ENCODE data around the gene IGF1R.

DNA sequence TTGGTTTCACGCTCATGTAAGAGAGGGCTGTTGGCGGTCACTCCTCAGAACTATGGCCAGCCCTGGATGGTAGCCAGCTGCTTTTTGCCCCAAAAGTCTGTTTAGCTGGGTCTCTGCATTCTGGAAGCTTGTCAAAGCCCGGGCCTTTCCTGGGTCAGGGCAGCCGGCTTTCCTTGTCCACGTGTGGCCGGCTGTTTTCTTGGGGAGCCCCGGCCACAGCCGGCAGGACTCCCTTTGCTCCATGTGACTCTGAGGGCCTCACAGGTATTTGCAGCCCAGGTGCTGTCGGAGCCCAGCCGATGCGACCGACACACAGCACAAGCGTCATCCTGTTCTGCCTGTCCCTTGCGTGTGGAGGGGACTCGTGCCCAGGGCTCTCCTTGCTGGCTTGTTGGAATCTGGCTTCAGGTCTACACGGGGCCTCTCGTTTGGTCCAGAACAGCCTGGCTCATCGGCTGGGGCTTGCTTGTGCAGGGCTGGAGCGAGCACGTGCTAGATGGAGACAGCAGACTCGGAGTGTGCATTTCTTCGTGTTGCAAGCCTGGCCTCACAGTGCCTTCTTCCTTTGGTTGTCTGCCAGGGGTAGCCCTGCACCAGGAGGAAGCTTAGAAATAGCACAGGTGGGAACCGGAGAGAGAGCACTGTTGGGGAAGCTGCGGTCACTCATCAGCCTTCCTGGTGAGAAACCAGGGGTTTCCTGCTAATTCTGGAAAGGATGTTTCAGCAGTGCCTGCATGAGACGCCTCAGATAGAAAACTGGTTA lies 307.8 kb downstream of the IGF1R start:
- TF ChIP-seq, protein P1, sequence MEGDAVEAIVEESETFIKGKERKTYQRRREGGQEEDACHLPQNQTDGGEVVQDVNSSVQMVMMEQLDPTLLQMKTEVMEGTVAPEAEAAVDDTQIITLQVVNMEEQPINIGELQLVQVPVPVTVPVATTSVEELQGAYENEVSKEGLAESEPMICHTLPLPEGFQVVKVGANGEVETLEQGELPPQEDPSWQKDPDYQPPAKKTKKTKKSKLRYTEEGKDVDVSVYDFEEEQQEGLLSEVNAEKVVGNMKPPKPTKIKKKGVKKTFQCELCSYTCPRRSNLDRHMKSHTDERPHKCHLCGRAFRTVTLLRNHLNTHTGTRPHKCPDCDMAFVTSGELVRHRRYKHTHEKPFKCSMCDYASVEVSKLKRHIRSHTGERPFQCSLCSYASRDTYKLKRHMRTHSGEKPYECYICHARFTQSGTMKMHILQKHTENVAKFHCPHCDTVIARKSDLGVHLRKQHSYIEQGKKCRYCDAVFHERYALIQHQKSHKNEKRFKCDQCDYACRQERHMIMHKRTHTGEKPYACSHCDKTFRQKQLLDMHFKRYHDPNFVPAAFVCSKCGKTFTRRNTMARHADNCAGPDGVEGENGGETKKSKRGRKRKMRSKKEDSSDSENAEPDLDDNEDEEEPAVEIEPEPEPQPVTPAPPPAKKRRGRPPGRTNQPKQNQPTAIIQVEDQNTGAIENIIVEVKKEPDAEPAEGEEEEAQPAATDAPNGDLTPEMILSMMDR (IDR thresholded peaks at IDR 0.05; ENCODE audit: control extremely low read depth in 1 of 3, insufficient read depth in 1 of 3, low read depth in 1 of 3, low read length in 3 of 3): no peak
- no peak for TF ChIP-seq EP300 (IDR thresholded peaks at IDR 0.05; ENCODE audit: borderline replicate concordance in 1 of 2, low read depth in 2 of 2, low read length in 2 of 2)
